Measurements from ENCODE around the gene TSC22D3.
A peak's percentile ranks its signal among the peaks of the same experiment; 100 is the strongest.
"Not testable (repeated sequence)": the region's sequence is repeated elsewhere in the genome, so short reads cannot be mapped to it uniquely, and the experiment has no call there.

TSC22D3 gene

DNA sequence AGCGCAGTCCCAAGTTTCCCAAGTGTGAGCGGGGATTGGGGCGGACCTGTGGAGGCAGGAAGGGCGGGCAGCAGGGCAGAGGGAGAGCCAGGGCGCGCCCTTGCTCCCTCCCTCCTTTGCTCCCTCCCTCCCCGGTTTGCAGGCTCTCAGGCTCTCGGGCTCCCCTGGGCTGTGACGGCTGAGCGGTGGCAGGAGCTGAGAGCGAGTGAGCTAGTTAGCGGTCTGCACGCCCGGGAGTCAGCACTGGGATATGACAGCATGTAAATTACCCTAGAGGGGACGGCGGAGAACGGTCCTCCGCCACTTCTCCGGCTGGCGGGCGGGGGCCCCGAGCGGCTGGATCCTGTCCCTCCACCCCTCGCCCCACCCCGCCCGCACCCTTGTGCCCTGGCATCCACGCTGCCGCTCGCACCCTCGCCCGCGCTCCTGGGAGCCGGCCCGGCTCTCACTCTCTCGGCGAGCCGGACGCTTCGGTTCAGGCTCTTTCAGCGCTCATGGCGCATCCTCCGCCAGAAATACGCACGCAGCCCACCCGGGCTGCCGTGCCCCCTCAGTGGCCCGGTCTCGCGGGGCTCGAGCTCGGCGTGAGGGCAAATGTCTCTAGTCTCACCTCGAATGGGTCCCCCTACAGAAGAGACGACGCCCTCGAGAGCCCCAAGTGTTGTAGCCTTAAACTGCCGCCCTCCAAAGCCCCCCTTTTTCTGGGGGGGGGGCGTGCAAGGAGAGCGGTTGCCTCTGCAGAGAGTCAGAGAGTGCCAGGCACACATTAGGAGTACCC is at the start of gene TSC22D3:
Gene TSC22D3 (minus strand): TSS at position 54 of the 778 bp plus-strand sequence. CDS start 368 bp downstream, outside the sequence.
- DNase-seq (ENCODE audit: low read depth), result peak; percentile 83
- TF ChIP-seq MAX (IDR thresholded peaks at IDR 0.05; ENCODE audit: low read depth, low read length) (no peak), MYC (IDR thresholded peaks at IDR 0.05; ENCODE audit: low read depth, low read length) (no peak), CTCF (IDR thresholded peaks at IDR 0.05; ENCODE audit: low read depth, low read length) (no peak), POLR2A (IDR thresholded peaks at IDR 0.05; ENCODE audit: extremely low read depth, insufficient read length) (no peak)
- H3K4me3 ChIP-seq (ENCODE audit: low read depth, low read length), result no peak within 1 kb of the TSS

- no peak for TF ChIP-seq POLR2A (IDR thresholded peaks at IDR 0.05; ENCODE audit: extremely low read depth, insufficient read length)
- no peak for TF ChIP-seq MAX (IDR thresholded peaks at IDR 0.05; ENCODE audit: low read depth, low read length)
- no peak for TF ChIP-seq MYC (IDR thresholded peaks at IDR 0.05; ENCODE audit: low read depth, low read length)
- TF ChIP-seq CTCF (IDR thresholded peaks at IDR 0.05; ENCODE audit: low read depth, low read length), result no peak
- no peak overlapping the region for H3K4me3 ChIP-seq (ENCODE audit: low read depth, low read length)
- no peak for DNase-seq (ENCODE audit: low read depth)
These were observed 47.9 kb upstream of the TSC22D3 start for GRCh38 chrX:107823456-107823855.

DNA sequence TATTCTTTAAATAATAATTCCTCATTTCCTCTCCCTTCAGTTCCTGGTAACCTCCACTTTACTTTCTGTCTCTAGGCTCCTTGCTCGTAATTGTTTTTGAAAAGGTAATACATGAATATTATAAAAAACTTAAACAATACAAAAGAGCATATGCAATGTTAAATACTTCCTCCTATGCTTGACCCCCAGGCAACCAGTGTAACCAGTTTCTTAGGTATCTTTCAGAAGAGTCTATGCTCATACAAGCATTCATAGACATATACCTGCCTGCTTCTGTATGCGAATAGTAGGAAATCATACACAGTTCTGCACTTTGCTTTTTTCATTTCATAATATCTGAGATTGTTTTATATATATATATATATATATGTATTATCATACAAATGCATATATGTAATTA is 47.5 kb upstream of the TSC22D3 start:
- DNase-seq (ENCODE audit: low read depth), result no peak
- no peak for TF ChIP-seq POLR2A (IDR thresholded peaks at IDR 0.05; ENCODE audit: extremely low read depth, insufficient read length)
- no peak for TF ChIP-seq CTCF (IDR thresholded peaks at IDR 0.05; ENCODE audit: low read depth, low read length)
- TF ChIP-seq MAX (IDR thresholded peaks at IDR 0.05; ENCODE audit: low read depth, low read length), result no peak
- TF ChIP-seq MYC (IDR thresholded peaks at IDR 0.05; ENCODE audit: low read depth, low read length), result no peak

DNA sequence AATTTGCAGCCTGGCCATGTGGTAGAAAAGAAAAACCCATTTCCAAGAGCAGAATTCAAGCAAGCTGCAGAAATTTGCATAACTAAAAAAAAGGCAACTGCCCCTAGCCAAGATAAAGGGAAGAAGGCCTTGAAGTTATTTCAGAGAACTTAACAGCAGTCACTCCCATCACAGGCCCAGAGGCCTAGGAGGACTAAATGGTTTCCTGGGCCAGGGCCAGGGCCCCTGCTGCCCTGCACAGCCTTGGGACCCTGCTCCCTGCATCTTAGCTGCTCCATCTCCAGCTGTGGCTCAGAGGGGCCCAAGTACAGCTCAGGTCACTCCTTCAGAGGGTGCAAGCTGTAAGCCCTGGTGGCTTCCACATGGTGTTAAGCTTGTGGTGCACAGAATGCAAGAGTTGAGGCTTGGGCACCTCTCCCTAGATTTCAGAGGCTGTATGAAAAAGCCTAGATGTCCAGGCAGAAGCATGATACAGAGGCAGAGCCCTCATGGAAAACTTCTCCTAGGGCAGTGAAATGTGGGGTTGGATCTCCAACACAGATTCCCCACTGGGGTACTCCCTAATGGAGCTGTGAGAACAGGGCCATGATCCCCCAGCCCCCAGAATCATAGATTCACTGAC is 43.4 kb upstream of the TSC22D3 start:
- H3K4me3 ChIP-seq (ENCODE audit: low read depth, low read length), result no peak overlapping the region
- TF ChIP-seq MYC (IDR thresholded peaks at IDR 0.05; ENCODE audit: low read depth, low read length) (no peak), CTCF (IDR thresholded peaks at IDR 0.05; ENCODE audit: low read depth, low read length) (no peak), MAX (IDR thresholded peaks at IDR 0.05; ENCODE audit: low read depth, low read length) (no peak), POLR2A (IDR thresholded peaks at IDR 0.05; ENCODE audit: extremely low read depth, insufficient read length) (no peak)
- DNase-seq (ENCODE audit: low read depth), result no peak

More for the DNA sequence above, 47.5 kb upstream of the TSC22D3 start:
- H3K4me3 ChIP-seq (ENCODE audit: low read depth, low read length), result no peak overlapping the region

- not testable (repeated sequence) for H3K4me3 ChIP-seq (ENCODE audit: low read depth, low read length); DNase-seq (ENCODE audit: low read depth)
These were observed 34.5 kb upstream of the TSC22D3 start for GRCh38 chrX:107810053-107810452.

DNA sequence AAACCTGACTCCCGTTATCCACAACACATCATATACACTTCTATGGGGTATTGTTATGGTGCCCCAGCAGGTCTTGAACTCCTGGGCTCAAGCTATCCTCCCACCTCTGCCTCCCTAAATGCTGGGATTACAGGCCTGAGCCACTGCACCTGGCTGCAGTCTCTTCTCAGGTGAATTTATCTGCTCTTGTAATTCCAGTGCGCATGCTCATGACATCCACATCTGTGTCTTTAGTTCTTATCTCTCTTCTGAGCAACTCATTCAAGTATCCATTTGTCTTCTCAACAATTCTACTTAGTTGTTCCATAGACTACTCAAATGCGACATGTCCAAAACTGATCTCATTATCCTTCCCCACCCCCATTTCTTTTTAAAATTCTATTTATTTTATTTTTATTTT is 29.6 kb upstream of the TSC22D3 start:
- no peak overlapping the region for H3K4me3 ChIP-seq (ENCODE audit: low read depth, low read length)
- DNase-seq (ENCODE audit: low read depth), result no peak
- TF ChIP-seq MYC (IDR thresholded peaks at IDR 0.05; ENCODE audit: low read depth, low read length), result no peak
- no peak for TF ChIP-seq POLR2A (IDR thresholded peaks at IDR 0.05; ENCODE audit: extremely low read depth, insufficient read length)
- TF ChIP-seq CTCF (IDR thresholded peaks at IDR 0.05; ENCODE audit: low read depth, low read length), result no peak
- no peak for TF ChIP-seq MAX (IDR thresholded peaks at IDR 0.05; ENCODE audit: low read depth, low read length)
